Esophagus muscularis mucosa (tissue), 4 donors: ENCODE data around the gene BIK. TPM values are rescaled to one million over a fixed set of nuclear protein-coding genes. Genes with fewer than 3 reads are reported as not detected.

Experiments used
- DNase-seq: peaks from one replicate; pipeline ENCODE4 v3.0.0-alpha.2; 2017; ENCODE audit errors: extremely low spot score
- H3K27ac ChIP-seq, 4 donors: fragments of 200-600 bp; sonication (generic); replicated peaks in 1 of 4; 1 replicate in 3 of 4; 2 replicates in 1 of 4; pipeline ENCODE4 v1.5.1; 2016 to 2019; ENCODE audit warnings: mild to moderate bottlenecking in 1 of 4
- H3K27me3 ChIP-seq, 4 donors: fragments of 200-600 bp; sonication (generic); one replicate each; pipeline versions ENCODE4 v1.5.1 to v1.6.0; 2016 to 2019
- H3K36me3 ChIP-seq, 4 donors: fragments of 200-600 bp; sonication (generic); one replicate each; pipeline ENCODE4 v1.5.1; 2016 to 2019
- H3K4me1 ChIP-seq, 4 donors: fragments of 200-600 bp; sonication (generic); one replicate each; pipeline ENCODE4 v1.5.1; 2016 to 2019
- H3K4me3 ChIP-seq, 4 donors: fragments of 200-600 bp; sonication (generic); 1 replicate in 2 of 4; 2 replicates in 2 of 4; pipeline ENCODE4 v1.5.1; 2016 to 2019; ENCODE audit warnings: mild to moderate bottlenecking in 4 of 4, moderate library complexity in 1 of 4
- H3K9me3 ChIP-seq, 4 donors: fragments of 200-600 bp; sonication (generic); 1 replicate in 3 of 4; 2 replicates in 1 of 4; pipeline ENCODE4 v1.5.1; 2016 to 2019
- CTCF ChIP-seq, 3 experiments: fragments of 200-600 bp in 2 of 3; fragments of 450-650 bp in 1 of 3; sonication (generic) in 2 of 3; IDR thresholded peaks; one replicate each; pipeline ENCODE4 v1.5.1; 2017 to 2019; ENCODE audit warnings: antibody characterized with exemption in 3 of 3, mild to moderate bottlenecking in 2 of 3, moderate library complexity in 1 of 3
- EP300 ChIP-seq: sonication (generic); formaldehyde crosslinking; IDR thresholded peaks from one replicate; pipeline ENCODE4 v1.6.1; 2017; ENCODE audit warnings: antibody characterized with exemption
- POLR2A ChIP-seq: fragments of 450-650 bp; IDR thresholded peaks from one replicate; pipeline ENCODE4 v1.6.1; 2017; ENCODE audit warnings: antibody characterized with exemption, moderate library complexity, mild to moderate bottlenecking, low read depth
- POLR2AphosphoS5 ChIP-seq, 2 donors: sonication (generic); formaldehyde crosslinking; IDR thresholded peaks; one replicate each; pipeline ENCODE4 v1.6.1; 2017; ENCODE audit warnings: antibody characterized with exemption in 2 of 2
- WGBS: methylation state at CpG from one replicate; pipeline ENCODE4 v1.1.5; 2018; 5-methylcytosine and 5-hydroxymethylcytosine counted together
- intact Hi-C: fragments of 100-400 bp; cut with DNase I; formaldehyde crosslinking; loops from one replicate; pipeline ENCODE4 v1.15.1; 2023
- total RNA-seq, 4 donors: library from RNA; depleted of rRNA; stranded (reverse); fragments of >200 nt; gene quantifications; one replicate each; pipeline versions ENCODE4 v1.1.0 to v1.2.1, GENCODE V29; 2016

Gene BIK
- total RNA-seq, 4 donors from 2014 or later = 0.32 TPM; not detected in 3

DNA sequence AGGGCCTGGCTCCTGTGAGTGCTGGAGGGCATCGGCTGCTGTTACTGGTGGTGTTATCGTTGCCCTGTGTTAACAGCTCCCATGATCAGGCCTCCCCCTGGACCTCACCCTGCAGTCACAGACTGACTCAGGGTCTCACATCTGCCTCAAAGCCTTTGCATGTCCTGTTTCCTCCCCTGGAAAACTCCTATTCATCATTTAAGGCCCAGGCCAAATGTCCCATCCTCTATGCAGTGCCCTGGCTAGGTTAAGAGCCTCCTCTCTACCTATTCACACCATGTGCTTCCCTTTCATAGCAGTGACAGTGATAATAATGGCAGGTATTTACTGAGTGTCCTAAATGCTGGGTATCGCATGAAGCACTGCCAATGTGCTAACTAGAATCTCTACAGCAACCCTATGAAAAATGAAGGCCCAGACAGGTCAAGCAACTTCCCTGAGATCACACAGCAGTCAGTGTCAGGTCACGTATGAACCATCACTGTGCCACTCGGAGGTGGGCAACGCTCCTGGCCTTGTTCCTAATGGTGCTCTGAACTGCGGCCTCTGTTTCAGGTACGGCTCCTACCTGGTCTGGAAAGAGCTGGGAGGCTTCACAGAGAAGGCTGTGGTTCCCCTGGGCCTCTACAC is 50.1 kb downstream of the BIK start:
- Histone ChIP-seq H3K27me3 (no peaks in the 10 kb centered on the region), H3K36me3 (peaks cover 0 to 44% (median 34%) of the 10 kb centered on the region in 4 donors), H3K4me1 (peaks cover 17 to 61% (median 31%) of the 10 kb centered on the region in 4 donors), H3K9me3 (no peaks in the 10 kb centered on the region), H3K4me3 (no peak overlapping the region), H3K27ac (no peak overlapping the region)
- TF ChIP-seq CTCF (IDR thresholded peaks at IDR 0.05) (no peak), EP300 (no peak), POLR2A (no peak), POLR2AphosphoS5 (IDR thresholded peaks at IDR 0.05) (no peak)
- WGBS = 94% methylated on average over 7 of the region's 8 CpGs
- intact Hi-C loops = no loop called here
- no peak for DNase-seq

DNA sequence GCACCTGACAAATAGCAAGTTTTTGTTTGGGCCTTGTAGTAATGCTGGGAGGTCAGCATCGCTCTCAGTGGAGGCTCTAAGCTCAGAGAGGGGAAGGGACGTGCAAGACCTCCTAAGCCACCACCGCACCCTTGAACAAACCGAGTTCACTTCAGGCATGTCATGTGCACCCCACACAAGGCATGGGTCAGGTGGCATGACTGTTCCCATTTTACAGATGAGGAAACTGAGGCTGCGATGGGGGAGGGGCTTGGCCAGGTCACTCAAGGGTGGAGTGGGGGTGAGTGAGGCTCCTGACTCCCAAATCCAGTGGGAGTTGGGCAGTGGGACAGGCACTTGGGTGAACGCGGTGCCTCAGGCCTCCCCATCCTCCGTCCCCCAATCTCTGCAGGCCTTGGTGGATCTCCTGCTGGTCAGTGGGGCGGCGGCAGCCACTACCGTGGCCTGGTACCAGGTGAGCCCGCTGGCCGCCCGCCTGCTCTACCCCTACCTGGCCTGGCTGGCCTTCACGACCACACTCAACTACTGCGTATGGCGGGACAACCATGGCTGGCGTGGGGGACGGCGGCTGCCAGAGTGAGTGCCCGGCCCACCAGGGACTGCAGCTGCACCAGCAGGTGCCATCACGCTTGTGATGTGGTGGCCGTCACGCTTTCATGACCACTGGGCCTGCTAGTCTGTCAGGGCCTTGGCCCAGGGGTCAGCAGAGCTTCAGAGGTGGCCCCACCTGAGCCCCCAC is 52.0 kb downstream of the BIK start:
- H3K9me3 ChIP-seq = no peaks in the 10 kb centered on the region
- peaks cover 2 to 59% (median 42%) of the 10 kb centered on the region in 4 donors for H3K36me3 ChIP-seq
- WGBS = 94% methylated on average over 16 of the region's 24 CpGs
- intact Hi-C loops = no loop called here
- peaks cover 17 to 48% (median 29%) of the 10 kb centered on the region in 4 donors for H3K4me1 ChIP-seq
- TF ChIP-seq POLR2AphosphoS5 (IDR thresholded peaks at IDR 0.05) (no peak), CTCF (IDR thresholded peaks at IDR 0.05) (no peak), EP300 (no peak), POLR2A (no peak)
- no peak for DNase-seq
- H3K27ac ChIP-seq = no peak overlapping the region
- no peaks in the 10 kb centered on the region for H3K27me3 ChIP-seq
- no peak overlapping the region for H3K4me3 ChIP-seq

GRCh38 chr22:43163241-43163795 is 52.8 kb downstream of the BIK start:
- no peak for DNase-seq
- intact Hi-C loops = no loop called here
- H3K27me3 ChIP-seq = no peaks in the 10 kb centered on the region
- WGBS = 60% methylated on average over 1 of the region's 18 CpGs
- peaks cover 17 to 46% (median 29%) of the 10 kb centered on the region in 4 donors for H3K4me1 ChIP-seq
- H3K9me3 ChIP-seq = no peaks in the 10 kb centered on the region
- H3K4me3 ChIP-seq = no peak overlapping the region
- H3K27ac ChIP-seq = peak overlapping the region; percentile 12 to 62 (median 46)
- TF ChIP-seq EP300 (no peak), CTCF (IDR thresholded peaks at IDR 0.05) (no peak), POLR2AphosphoS5 (IDR thresholded peaks at IDR 0.05) (no peak), POLR2A (no peak)
- peaks cover 8 to 66% (median 48%) of the 10 kb centered on the region in 4 donors for H3K36me3 ChIP-seq

DNA sequence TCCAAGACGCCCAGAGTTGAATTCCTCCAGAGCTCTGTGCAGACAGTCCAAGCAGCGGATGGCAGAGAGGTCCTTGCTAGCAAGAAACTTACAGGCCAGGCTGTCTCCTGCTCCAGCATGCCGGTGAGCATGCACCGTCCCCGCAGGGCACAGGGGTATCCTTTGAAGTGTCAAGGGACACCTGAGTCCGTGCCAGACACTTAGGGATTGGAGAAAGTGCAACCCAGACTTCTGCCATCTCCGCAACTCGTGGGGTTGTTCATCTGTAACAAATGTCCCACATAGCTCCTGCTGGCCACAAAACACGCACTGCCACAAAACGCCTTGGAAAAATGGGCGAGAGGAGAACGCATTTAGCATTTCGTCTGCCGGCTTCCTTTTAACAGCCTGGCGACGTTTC is 54.1 kb downstream of the BIK start:
- no peaks in the 10 kb centered on the region for H3K9me3 ChIP-seq

More for the DNA sequence above, 54.1 kb downstream of the BIK start:
- TF ChIP-seq EP300 (no peak), POLR2A (no peak), CTCF (IDR thresholded peaks at IDR 0.05) (no peak), POLR2AphosphoS5 (IDR thresholded peaks at IDR 0.05) (no peak)
- intact Hi-C loops = no loop called here
- Histone ChIP-seq H3K4me3 (no peak overlapping the region), H3K4me1 (peaks cover 14 to 33% (median 27%) of the 10 kb centered on the region in 4 donors), H3K27ac (peak overlapping the region in 2 of 4 donors; percentile 23 to 62), H3K27me3 (no peaks in the 10 kb centered on the region), H3K36me3 (peaks cover 8 to 71% (median 56%) of the 10 kb centered on the region in 4 donors)
- WGBS = 48% methylated on average over 15 of the region's 16 CpGs
- no peak for DNase-seq
